Progenitor cell of endocrine pancreas (in vitro differentiated cells): ENCODE data around the gene DDX56. TPM values are rescaled to one million over a fixed set of nuclear protein-coding genes. Genes with fewer than 3 reads are reported as not detected.
"Not testable (repeated sequence)": the region's sequence is repeated elsewhere in the genome, so short reads cannot be mapped to it uniquely, and the experiment has no call there.

Source experiments
- DNase-seq: peaks from one replicate; pipeline ENCODE4 v3.0.0; 2021; ENCODE audit warnings: low spot score; ENCODE audit not compliant: unreplicated experiment
- H3K27ac Mint-ChIP-seq: 2 replicates; pipeline ENCODE4 v1.8.0; 2021; ENCODE audit warnings: mild to moderate bottlenecking, moderate library complexity, mixed read lengths
- H3K27me3 Mint-ChIP-seq: 2 replicates; pipeline ENCODE4 v1.8.0; 2021; ENCODE audit warnings: mixed read lengths
- H3K36me3 Mint-ChIP-seq: 2 replicates; pipeline ENCODE4 v1.8.0; 2022; ENCODE audit warnings: mixed read lengths; ENCODE audit not compliant: insufficient read depth
- H3K4me1 Mint-ChIP-seq: 2 replicates; pipeline ENCODE4 v1.8.0; 2021; ENCODE audit warnings: low read depth, mixed read lengths
- H3K4me3 Mint-ChIP-seq: 2 replicates; pipeline ENCODE4 v1.8.0; 2021; ENCODE audit warnings: low read depth, mild to moderate bottlenecking, moderate library complexity, mixed read lengths
- H3K9me3 Mint-ChIP-seq: 2 replicates; pipeline ENCODE4 v1.8.0; 2021; ENCODE audit warnings: low read depth, mixed read lengths
- CTCF ChIP-seq: fragments of 200-600 bp; sonication (generic); IDR thresholded peaks from one replicate; pipeline ENCODE4 v1.5.0; 2021; ENCODE audit warnings: antibody characterized with exemption, mild to moderate bottlenecking; ENCODE audit not compliant: unreplicated experiment
- total RNA-seq: library from RNA; stranded (reverse); gene quantifications from 2 replicates; pipeline ENCODE4 v1.2.1, GENCODE V29; 2021

DDX56 gene
- total RNA-seq, 1 donor from 2014 or later, result 111 TPM

- Mint-ChIP-seq H3K4me1 (peaks cover 13% of the 10 kb centered on the region), H3K27me3 (peaks cover 12% of the 10 kb centered on the region), H3K27ac (no peak overlapping the region), H3K36me3 (peaks cover 8% of the 10 kb centered on the region), H3K4me3 (peak overlapping the region; percentile 2), H3K9me3 (no peaks in the 10 kb centered on the region)
- TF ChIP-seq CTCF, result no peak
- no peak for DNase-seq
Measured at GRCh38 chr7:44604941-44605340, 31.2 kb upstream of the DDX56 start.

GRCh38 chr7:44603193-44603592, 29.5 kb upstream of the DDX56 start:
- no peak overlapping the region for H3K27ac Mint-ChIP-seq
- no peak for DNase-seq
- no peak for TF ChIP-seq CTCF
- H3K4me3 Mint-ChIP-seq, result no peak overlapping the region
- H3K9me3 Mint-ChIP-seq, result no peaks in the 10 kb centered on the region
- peaks cover 10% of the 10 kb centered on the region for H3K4me1 Mint-ChIP-seq
- peaks cover 3% of the 10 kb centered on the region for H3K36me3 Mint-ChIP-seq
- H3K27me3 Mint-ChIP-seq, result peaks cover 17% of the 10 kb centered on the region

GRCh38 chr7:44602576-44602910, 28.8 kb upstream of the DDX56 start:
- Mint-ChIP-seq H3K4me1 (peaks cover 8% of the 10 kb centered on the region), H3K9me3 (no peaks in the 10 kb centered on the region), H3K27me3 (peaks cover 17% of the 10 kb centered on the region), H3K27ac (no peak overlapping the region), H3K4me3 (no peak overlapping the region), H3K36me3 (peaks cover 2% of the 10 kb centered on the region)
- DNase-seq, result no peak
- TF ChIP-seq CTCF, result no peak

GRCh38 chr7:44599222-44599621, 25.5 kb upstream of the DDX56 start:
- TF ChIP-seq CTCF, result no peak
- Mint-ChIP-seq H3K27me3 (peaks cover 17% of the 10 kb centered on the region), H3K36me3 (no peaks in the 10 kb centered on the region), H3K4me1 (no peaks in the 10 kb centered on the region), H3K9me3 (no peaks in the 10 kb centered on the region), H3K27ac (no peak overlapping the region), H3K4me3 (no peak overlapping the region)
- DNase-seq, result no peak

- not testable (repeated sequence) for H3K9me3 Mint-ChIP-seq, H3K36me3 Mint-ChIP-seq, DNase-seq, H3K27ac Mint-ChIP-seq, H3K4me3 Mint-ChIP-seq, H3K4me1 Mint-ChIP-seq
- H3K27me3 Mint-ChIP-seq, result peaks cover 17% of the 10 kb centered on the region
Measured at GRCh38 chr7:44597181-44597580, 23.5 kb upstream of the DDX56 start.

GRCh38 chr7:44595934-44596635, 22.4 kb upstream of the DDX56 start:
- H3K27me3 Mint-ChIP-seq, result peaks cover 14% of the 10 kb centered on the region
- H3K9me3 Mint-ChIP-seq, result no peaks in the 10 kb centered on the region
- peak overlapping the region; percentile 29 for H3K27ac Mint-ChIP-seq
- no peak for TF ChIP-seq CTCF
- H3K36me3 Mint-ChIP-seq, result no peaks in the 10 kb centered on the region
- no peak for DNase-seq
- H3K4me1 Mint-ChIP-seq, result no peaks in the 10 kb centered on the region
- H3K4me3 Mint-ChIP-seq, result no peak overlapping the region
